HCT116 (cell line): ENCODE results near the gene PLXNC1. TPM values are rescaled to one million over a fixed set of nuclear protein-coding genes. Genes with fewer than 3 reads are reported as not detected.

ENCODE experiments used
- ATAC-seq: fragments of 200-7000 bp; cut with Tn5 transposase; 2 replicates; pipeline ENCODE4 v1.9.1; 2020; ENCODE audit warnings: mild to moderate bottlenecking, moderate library complexity
- BruUV-seq: library from RNA; stranded (reverse); fragments of 400-500 nt; replicated peaks from 2 replicates; lab custom pipeline; 2021; lab: Mats Ljungman, UMichigan
- CTCF ChIA-PET: fragments of 300-600 bp; sonication (Branson Sonifier 250); formaldehyde crosslinking; loops from one replicate; lab custom pipeline; 2021; ENCODE audit warnings: antibody characterized with exemption; lab: Charles Lee
- POLR2A ChIA-PET: fragments of 300-600, 350-600 bp; sonication (Branson Sonifier 250); formaldehyde crosslinking; loops from one replicate; lab custom pipeline; 2021; ENCODE audit warnings: antibody characterized with exemption; lab: Charles Lee
- RAD21 ChIA-PET, 2 experiments: fragments of 300-600 bp; sonication (Branson Sonifier 250); formaldehyde crosslinking; loops; one replicate each; lab custom pipeline; 2023; ENCODE audit warnings: low total read pairs in 2 of 2; ENCODE audit not compliant: uncharacterized antibody in 2 of 2, unreplicated experiment in 2 of 2, low non-redundant PET in 1 of 2; lab: Charles Lee
- DNase-seq: peaks from one replicate; pipeline ENCODE4 v3.0.0-alpha.2; 2010; ENCODE audit warnings: low read depth, low spot score
- H2AFZ ChIP-seq: fragments of 200-600 bp; shearing (Covaris generic), sonication (generic); 2 replicates; pipeline ENCODE4 v1.6.1; 2017; ENCODE audit warnings: low read depth, mixed run types, mixed read lengths, antibody characterized with exemption, low read length; ENCODE audit not compliant: poor library complexity, severe bottlenecking
- H3K27ac ChIP-seq: 2 replicates; pipeline ENCODE4 v1.5.1; 2012; ENCODE audit warnings: low read depth, low read length
- H3K27me3 ChIP-seq: fragments of 200-600 bp; sonication (generic); 2 replicates; pipeline ENCODE4 v1.6.1; 2016; ENCODE audit warnings: mixed run types, low read length, mixed read lengths; ENCODE audit not compliant: insufficient read depth
- H3K36me3 ChIP-seq, 2 experiments: fragments of 200-500 bp in 1 of 2; fragments of 200-600 bp in 1 of 2; sonication (Bioruptor generic) in 1 of 2; sonication (generic) in 1 of 2; 2 replicates each; pipeline versions ENCODE4 v1.5.1 to v1.6.1; 2014 to 2016; ENCODE audit warnings: low read length in 2 of 2, inconsistent platforms in 1 of 2, mixed read lengths in 1 of 2, mixed run types in 1 of 2; ENCODE audit not compliant: insufficient read depth in 2 of 2, control insufficient read depth in 1 of 2
- H3K4me1 ChIP-seq, 2 experiments: fragments of 200-600 bp in 1 of 2; sonication (generic) in 1 of 2; 2 replicates each; pipeline versions ENCODE4 v1.5.1 to v1.6.1; 2012 to 2017; ENCODE audit warnings: low read length in 2 of 2, inconsistent platforms in 1 of 2, mild to moderate bottlenecking in 1 of 2, mixed read lengths in 1 of 2, mixed run types in 1 of 2, moderate library complexity in 1 of 2; ENCODE audit not compliant: insufficient read depth in 2 of 2, control insufficient read depth in 1 of 2
- H3K4me2 ChIP-seq: fragments of 200-600 bp; sonication (generic); 2 replicates; pipeline ENCODE4 v1.6.1; 2017; ENCODE audit warnings: mixed run types, low read length, mixed read lengths
- H3K4me3 ChIP-seq, 2 experiments: fragments of 200-600 bp in 1 of 2; sonication (generic) in 1 of 2; replicated peaks in 1 of 2; 2 replicates each; pipeline ENCODE4 v1.5.1; 2011 to 2016; ENCODE audit warnings: low read length in 2 of 2, control low read depth in 1 of 2, low read depth in 1 of 2, mild to moderate bottlenecking in 1 of 2, mixed read lengths in 1 of 2, mixed run types in 1 of 2
- H3K79me2 ChIP-seq: fragments of 200-600 bp; sonication (generic); 2 replicates; pipeline ENCODE4 v1.6.1; 2017; ENCODE audit warnings: mild to moderate bottlenecking, mixed run types, low read length, moderate library complexity, mixed read lengths; ENCODE audit not compliant: insufficient read depth
- H3K9ac ChIP-seq: fragments of 200-600 bp; sonication (generic); 2 replicates; pipeline ENCODE4 v1.6.1; 2016; ENCODE audit warnings: low read length, mixed read lengths
- H3K9me2 ChIP-seq: fragments of 200-600 bp; sonication (generic), shearing (Covaris generic); 2 replicates; pipeline ENCODE4 v1.6.1; 2017; ENCODE audit warnings: mixed run types, mild to moderate bottlenecking, moderate library complexity; ENCODE audit not compliant: insufficient read depth
- H3K9me3 ChIP-seq, 2 experiments: fragments of 200-500 bp in 1 of 2; fragments of 200-600 bp in 1 of 2; sonication (Bioruptor generic) in 1 of 2; sonication (generic) in 1 of 2; 2 replicates each; pipeline ENCODE4 v1.6.1; 2014 to 2017; ENCODE audit warnings: low read length in 2 of 2, mixed read lengths in 2 of 2, inconsistent platforms in 1 of 2, low read depth in 1 of 2, mild to moderate bottlenecking in 1 of 2, mixed run types in 1 of 2, moderate library complexity in 1 of 2; ENCODE audit not compliant: control insufficient read depth in 1 of 2, insufficient read depth in 1 of 2
- H4K20me1 ChIP-seq: fragments of 200-600 bp; sonication (generic), shearing (Covaris generic); 2 replicates; pipeline ENCODE4 v1.6.1; 2017; ENCODE audit warnings: mixed run types, mild to moderate bottlenecking, moderate library complexity; ENCODE audit not compliant: insufficient read depth
- CEBPB ChIP-seq: IDR thresholded peaks from 2 replicates; pipeline ENCODE4 v1.6.1; 2012; ENCODE audit warnings: low read depth
- FOSL1 ChIP-seq: IDR thresholded peaks from 2 replicates; pipeline ENCODE4 v1.6.1; 2012; ENCODE audit warnings: low read depth
- JUND ChIP-seq: IDR thresholded peaks from 2 replicates; pipeline ENCODE4 v1.6.1; 2012
- POLR2A ChIP-seq: IDR thresholded peaks from 2 replicates; pipeline ENCODE4 v1.7.0; 2011; ENCODE audit warnings: borderline replicate concordance; ENCODE audit not compliant: insufficient read depth, insufficient read length; ENCODE audit errors: extremely low read depth
- SIN3A ChIP-seq: IDR thresholded peaks from 2 replicates; pipeline ENCODE4 v1.6.1; 2012; ENCODE audit warnings: low read depth
- ZNF274 ChIP-seq: fragments of 200-500 bp; sonication (Bioruptor generic); IDR thresholded peaks from 2 replicates; pipeline ENCODE4 v1.6.1; 2014; ENCODE audit warnings: mild to moderate bottlenecking, low read depth, low read length, inconsistent platforms
- intact Hi-C: fragments of 100-400 bp; cut with micrococcal nuclease; formaldehyde crosslinking; loops from 2 replicates; pipeline ENCODE4 v1.10.0; 2022
- total RNA-seq: library from RNA; stranded (reverse); gene quantifications from one replicate; pipeline ENCODE4 v1.2.1, GENCODE V29; 2021; ENCODE audit not compliant: unreplicated experiment
- TF ChIP-seq, protein P1 (sequence below): IDR thresholded peaks from 2 replicates; pipeline ENCODE4 v1.6.1; 2011; ENCODE audit warnings: mild to moderate bottlenecking, low read length, moderate library complexity; ENCODE audit not compliant: insufficient replicate concordance; ENCODE audit errors: extremely low read depth
- TF ChIP-seq, protein P2 (sequence below): IDR thresholded peaks from 2 replicates; pipeline ENCODE4 v1.6.1; 2012; ENCODE audit warnings: low read depth
- TF ChIP-seq, protein P3 (sequence below), 3 experiments: fragments of 200-600 bp in 1 of 3; sonication (generic) in 1 of 3; IDR thresholded peaks in 2 of 3; conservative IDR thresholded peaks in 1 of 3; 2 replicates each; pipeline ENCODE4 v1.5.1; 2012 to 2017; ENCODE audit warnings: low read depth in 2 of 3, low read length in 2 of 3, antibody characterized with exemption in 1 of 3, borderline replicate concordance in 1 of 3, control low read depth in 1 of 3, mild to moderate bottlenecking in 1 of 3, mixed read lengths in 1 of 3, mixed run types in 1 of 3, moderate library complexity in 1 of 3; ENCODE audit not compliant: insufficient read depth in 1 of 3

Gene PLXNC1
- total RNA-seq, 1 experiment from 2014 or later = 0.25 TPM

DNA sequence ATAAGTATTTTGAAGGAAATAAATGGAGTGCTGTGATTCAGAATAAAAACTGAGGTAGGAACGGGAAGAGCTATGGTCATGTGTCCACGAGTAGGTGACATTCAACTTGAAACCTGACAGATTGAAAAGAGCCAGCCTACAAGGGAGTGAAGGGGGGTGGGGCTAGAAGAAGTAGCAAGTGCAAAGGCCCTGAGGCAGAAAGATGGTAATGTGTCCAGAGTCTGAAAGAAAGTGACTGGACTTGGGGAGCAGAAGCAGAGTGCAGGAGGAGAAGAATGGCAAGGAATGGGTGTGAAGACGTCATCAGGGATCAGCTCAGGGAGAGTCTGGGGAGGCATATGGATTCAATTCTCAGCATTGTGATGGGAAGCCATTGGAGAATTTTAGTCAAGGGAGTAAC is 13.7 kb downstream of the PLXNC1 start (continued):
- TF ChIP-seq, protein P1, sequence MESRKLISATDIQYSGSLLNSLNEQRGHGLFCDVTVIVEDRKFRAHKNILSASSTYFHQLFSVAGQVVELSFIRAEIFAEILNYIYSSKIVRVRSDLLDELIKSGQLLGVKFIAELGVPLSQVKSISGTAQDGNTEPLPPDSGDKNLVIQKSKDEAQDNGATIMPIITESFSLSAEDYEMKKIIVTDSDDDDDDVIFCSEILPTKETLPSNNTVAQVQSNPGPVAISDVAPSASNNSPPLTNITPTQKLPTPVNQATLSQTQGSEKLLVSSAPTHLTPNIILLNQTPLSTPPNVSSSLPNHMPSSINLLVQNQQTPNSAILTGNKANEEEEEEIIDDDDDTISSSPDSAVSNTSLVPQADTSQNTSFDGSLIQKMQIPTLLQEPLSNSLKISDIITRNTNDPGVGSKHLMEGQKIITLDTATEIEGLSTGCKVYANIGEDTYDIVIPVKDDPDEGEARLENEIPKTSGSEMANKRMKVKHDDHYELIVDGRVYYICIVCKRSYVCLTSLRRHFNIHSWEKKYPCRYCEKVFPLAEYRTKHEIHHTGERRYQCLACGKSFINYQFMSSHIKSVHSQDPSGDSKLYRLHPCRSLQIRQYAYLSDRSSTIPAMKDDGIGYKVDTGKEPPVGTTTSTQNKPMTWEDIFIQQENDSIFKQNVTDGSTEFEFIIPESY = no peak
- TF ChIP-seq, protein P2, sequence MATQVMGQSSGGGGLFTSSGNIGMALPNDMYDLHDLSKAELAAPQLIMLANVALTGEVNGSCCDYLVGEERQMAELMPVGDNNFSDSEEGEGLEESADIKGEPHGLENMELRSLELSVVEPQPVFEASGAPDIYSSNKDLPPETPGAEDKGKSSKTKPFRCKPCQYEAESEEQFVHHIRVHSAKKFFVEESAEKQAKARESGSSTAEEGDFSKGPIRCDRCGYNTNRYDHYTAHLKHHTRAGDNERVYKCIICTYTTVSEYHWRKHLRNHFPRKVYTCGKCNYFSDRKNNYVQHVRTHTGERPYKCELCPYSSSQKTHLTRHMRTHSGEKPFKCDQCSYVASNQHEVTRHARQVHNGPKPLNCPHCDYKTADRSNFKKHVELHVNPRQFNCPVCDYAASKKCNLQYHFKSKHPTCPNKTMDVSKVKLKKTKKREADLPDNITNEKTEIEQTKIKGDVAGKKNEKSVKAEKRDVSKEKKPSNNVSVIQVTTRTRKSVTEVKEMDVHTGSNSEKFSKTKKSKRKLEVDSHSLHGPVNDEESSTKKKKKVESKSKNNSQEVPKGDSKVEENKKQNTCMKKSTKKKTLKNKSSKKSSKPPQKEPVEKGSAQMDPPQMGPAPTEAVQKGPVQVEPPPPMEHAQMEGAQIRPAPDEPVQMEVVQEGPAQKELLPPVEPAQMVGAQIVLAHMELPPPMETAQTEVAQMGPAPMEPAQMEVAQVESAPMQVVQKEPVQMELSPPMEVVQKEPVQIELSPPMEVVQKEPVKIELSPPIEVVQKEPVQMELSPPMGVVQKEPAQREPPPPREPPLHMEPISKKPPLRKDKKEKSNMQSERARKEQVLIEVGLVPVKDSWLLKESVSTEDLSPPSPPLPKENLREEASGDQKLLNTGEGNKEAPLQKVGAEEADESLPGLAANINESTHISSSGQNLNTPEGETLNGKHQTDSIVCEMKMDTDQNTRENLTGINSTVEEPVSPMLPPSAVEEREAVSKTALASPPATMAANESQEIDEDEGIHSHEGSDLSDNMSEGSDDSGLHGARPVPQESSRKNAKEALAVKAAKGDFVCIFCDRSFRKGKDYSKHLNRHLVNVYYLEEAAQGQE = no peak
- no peak for TF ChIP-seq JUND

DNA sequence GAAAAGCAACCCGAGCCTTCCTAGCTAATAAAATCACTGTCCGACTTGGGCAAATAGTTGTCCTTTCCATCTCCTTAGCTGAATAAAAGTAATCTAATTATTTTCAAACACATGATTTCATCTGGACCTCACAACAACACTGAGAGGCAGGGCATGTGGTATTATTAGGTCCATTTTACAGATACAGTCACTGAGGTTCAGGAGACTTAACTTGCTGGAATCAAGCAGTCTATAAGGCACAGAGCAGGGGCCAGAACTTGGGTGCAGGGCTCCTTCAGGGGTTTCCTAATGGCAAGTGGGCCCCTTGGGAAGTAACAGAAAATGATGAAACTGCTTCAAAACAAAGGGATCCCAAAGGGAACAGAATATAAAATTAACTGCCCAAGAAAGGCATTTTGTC is 15.5 kb downstream of the PLXNC1 start:
- Histone ChIP-seq H3K4me3 (no peak overlapping the region), H3K9me2 (no peaks in the 10 kb centered on the region), H3K4me1 (no peaks in the 10 kb centered on the region), H3K79me2 (no peaks in the 10 kb centered on the region), H3K27me3 (peaks cover 22% of the 10 kb centered on the region), H3K36me3 (no peaks in the 10 kb centered on the region), H3K27ac (no peak overlapping the region), H3K4me2 (no peak overlapping the region), H2AFZ (no peak overlapping the region), H4K20me1 (no peaks in the 10 kb centered on the region), H3K9ac (no peak overlapping the region), H3K9me3 (no peaks in the 10 kb centered on the region)
- CTCF ChIA-PET = no interaction called here
- ATAC-seq (no peak), DNase-seq (no peak)
- RAD21 ChIA-PET = no interaction called here
- intact Hi-C loops = no loop called here
- TF ChIP-seq, protein P3, sequence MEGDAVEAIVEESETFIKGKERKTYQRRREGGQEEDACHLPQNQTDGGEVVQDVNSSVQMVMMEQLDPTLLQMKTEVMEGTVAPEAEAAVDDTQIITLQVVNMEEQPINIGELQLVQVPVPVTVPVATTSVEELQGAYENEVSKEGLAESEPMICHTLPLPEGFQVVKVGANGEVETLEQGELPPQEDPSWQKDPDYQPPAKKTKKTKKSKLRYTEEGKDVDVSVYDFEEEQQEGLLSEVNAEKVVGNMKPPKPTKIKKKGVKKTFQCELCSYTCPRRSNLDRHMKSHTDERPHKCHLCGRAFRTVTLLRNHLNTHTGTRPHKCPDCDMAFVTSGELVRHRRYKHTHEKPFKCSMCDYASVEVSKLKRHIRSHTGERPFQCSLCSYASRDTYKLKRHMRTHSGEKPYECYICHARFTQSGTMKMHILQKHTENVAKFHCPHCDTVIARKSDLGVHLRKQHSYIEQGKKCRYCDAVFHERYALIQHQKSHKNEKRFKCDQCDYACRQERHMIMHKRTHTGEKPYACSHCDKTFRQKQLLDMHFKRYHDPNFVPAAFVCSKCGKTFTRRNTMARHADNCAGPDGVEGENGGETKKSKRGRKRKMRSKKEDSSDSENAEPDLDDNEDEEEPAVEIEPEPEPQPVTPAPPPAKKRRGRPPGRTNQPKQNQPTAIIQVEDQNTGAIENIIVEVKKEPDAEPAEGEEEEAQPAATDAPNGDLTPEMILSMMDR (IDR thresholded peaks at IDR 0.05 in 2 of 3, conservative IDR thresholded peaks at IDR 0.05 in 1 of 3; ENCODE audit: borderline replicate concordance in 1 of 3, insufficient read depth in 1 of 3, low read depth in 2 of 3, low read length in 2 of 3) = no peak
- TF ChIP-seq POLR2A (no peak), CEBPB (no peak), ZNF274 (no peak), SIN3A (no peak), FOSL1 (no peak)
- TF ChIP-seq, protein P2 = no peak
- POLR2A ChIA-PET = interaction anchor here (0.7 kb wide), 1 partner anchor 10 kb away, joined by 3 read pairs; no protein-coding TSS in a partner anchor
- no TSS peak for BruUV-seq
